Esophagus muscularis mucosa (tissue), 4 donors: ENCODE data around the gene TTLL12. TPM values are rescaled to one million over a fixed set of nuclear protein-coding genes. Genes with fewer than 3 reads are reported as not detected.

Source experiments
- DNase-seq: peaks from one replicate; pipeline ENCODE4 v3.0.0-alpha.2; 2017; ENCODE audit errors: extremely low spot score
- H3K27ac ChIP-seq, 4 donors: fragments of 200-600 bp; sonication (generic); replicated peaks in 1 of 4; 1 replicate in 3 of 4; 2 replicates in 1 of 4; pipeline ENCODE4 v1.5.1; 2016 to 2019; ENCODE audit warnings: mild to moderate bottlenecking in 1 of 4
- H3K27me3 ChIP-seq, 4 donors: fragments of 200-600 bp; sonication (generic); one replicate each; pipeline versions ENCODE4 v1.5.1 to v1.6.0; 2016 to 2019
- H3K36me3 ChIP-seq, 4 donors: fragments of 200-600 bp; sonication (generic); one replicate each; pipeline ENCODE4 v1.5.1; 2016 to 2019
- H3K4me1 ChIP-seq, 4 donors: fragments of 200-600 bp; sonication (generic); one replicate each; pipeline ENCODE4 v1.5.1; 2016 to 2019
- H3K4me3 ChIP-seq, 4 donors: fragments of 200-600 bp; sonication (generic); 1 replicate in 2 of 4; 2 replicates in 2 of 4; pipeline ENCODE4 v1.5.1; 2016 to 2019; ENCODE audit warnings: mild to moderate bottlenecking in 4 of 4, moderate library complexity in 1 of 4
- H3K9me3 ChIP-seq, 4 donors: fragments of 200-600 bp; sonication (generic); 1 replicate in 3 of 4; 2 replicates in 1 of 4; pipeline ENCODE4 v1.5.1; 2016 to 2019
- CTCF ChIP-seq, 3 experiments: fragments of 200-600 bp in 2 of 3; fragments of 450-650 bp in 1 of 3; sonication (generic) in 2 of 3; IDR thresholded peaks; one replicate each; pipeline ENCODE4 v1.5.1; 2017 to 2019; ENCODE audit warnings: antibody characterized with exemption in 3 of 3, mild to moderate bottlenecking in 2 of 3, moderate library complexity in 1 of 3
- EP300 ChIP-seq: sonication (generic); formaldehyde crosslinking; IDR thresholded peaks from one replicate; pipeline ENCODE4 v1.6.1; 2017; ENCODE audit warnings: antibody characterized with exemption
- POLR2A ChIP-seq: fragments of 450-650 bp; IDR thresholded peaks from one replicate; pipeline ENCODE4 v1.6.1; 2017; ENCODE audit warnings: antibody characterized with exemption, moderate library complexity, mild to moderate bottlenecking, low read depth
- POLR2AphosphoS5 ChIP-seq, 2 donors: sonication (generic); formaldehyde crosslinking; IDR thresholded peaks; one replicate each; pipeline ENCODE4 v1.6.1; 2017; ENCODE audit warnings: antibody characterized with exemption in 2 of 2
- WGBS: methylation state at CpG from one replicate; pipeline ENCODE4 v1.1.5; 2018; 5-methylcytosine and 5-hydroxymethylcytosine counted together
- intact Hi-C: fragments of 100-400 bp; cut with DNase I; formaldehyde crosslinking; loops from one replicate; pipeline ENCODE4 v1.15.1; 2023
- total RNA-seq, 4 donors: library from RNA; depleted of rRNA; stranded (reverse); fragments of >200 nt; gene quantifications; one replicate each; pipeline versions ENCODE4 v1.1.0 to v1.2.1, GENCODE V29; 2016

The TTLL12 gene
- total RNA-seq, 4 donors from 2014 or later, result 19.9 to 32.8 (median 28.0) TPM

DNA sequence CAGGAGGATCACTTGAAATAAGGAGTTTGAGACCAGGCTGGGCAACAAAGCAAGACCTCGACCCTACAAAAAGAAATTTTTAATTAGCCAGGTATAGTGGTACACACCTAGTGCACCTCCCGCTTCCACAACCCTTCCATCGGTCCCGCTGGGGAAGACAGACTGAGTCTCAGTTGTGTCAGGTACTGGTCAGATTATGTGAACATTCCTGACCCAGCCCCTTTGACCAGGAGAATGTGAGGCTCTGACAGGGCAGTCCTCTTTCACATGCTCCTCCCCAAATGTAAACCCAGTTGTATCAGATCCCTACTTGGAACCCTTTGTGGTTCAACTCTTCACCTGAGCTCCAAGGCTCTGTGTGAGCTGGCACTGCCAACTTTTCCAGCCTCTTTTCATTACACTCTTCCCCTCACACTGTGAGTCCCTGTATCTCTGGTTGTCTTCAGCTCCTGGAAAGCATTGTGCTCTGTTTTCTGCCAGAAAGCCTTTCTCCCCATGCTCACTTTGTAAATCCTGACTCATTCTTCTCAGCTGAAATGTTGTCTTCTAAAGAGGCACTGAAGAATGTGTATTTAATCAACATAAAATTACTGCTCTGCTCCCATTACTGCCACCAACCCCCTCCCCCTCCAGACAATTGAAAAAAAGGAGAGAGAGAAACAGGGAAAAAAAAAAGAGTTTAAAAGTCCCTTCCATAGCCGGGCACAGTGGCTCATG is 2.1 kb upstream of the TTLL12 start:
- intact Hi-C loops, result no loop called here
- TF ChIP-seq POLR2A (no peak), EP300 (no peak), CTCF (IDR thresholded peaks at IDR 0.05) (no peak), POLR2AphosphoS5 (IDR thresholded peaks at IDR 0.05) (no peak)
- WGBS, result 90% methylated on average over 5 of the region's 5 CpGs
- H3K9me3 ChIP-seq, result no peaks in the 10 kb centered on the region
- H3K27ac ChIP-seq, result no peak overlapping the region
- DNase-seq, result no peak
- H3K36me3 ChIP-seq, result no peaks in the 10 kb centered on the region
- no peaks in the 10 kb centered on the region for H3K27me3 ChIP-seq
- H3K4me3 ChIP-seq, result no peak overlapping the region
- H3K4me1 ChIP-seq, result peaks cover 16 to 35% (median 25%) of the 10 kb centered on the region in 4 donors

- 33% methylated on average over 11 of the region's 86 CpGs for WGBS
- intact Hi-C loops, result no loop called here
- no peak for TF ChIP-seq EP300
- TF ChIP-seq CTCF (IDR thresholded peaks at IDR 0.05), result peak; percentile 77 to 85 (median 78)
- TF ChIP-seq POLR2AphosphoS5 (IDR thresholded peaks at IDR 0.05), result peak; percentile 86 to 91
- no peak for TF ChIP-seq POLR2A
- no peaks in the 10 kb centered on the region for H3K9me3 ChIP-seq
- H3K4me1 ChIP-seq, result peaks cover 16 to 37% (median 25%) of the 10 kb centered on the region in 4 donors
- peak; percentile 97 for DNase-seq
- H3K36me3 ChIP-seq, result peaks cover 0 to 5% (median 2%) of the 10 kb centered on the region in 4 donors
- H3K27me3 ChIP-seq, result no peaks in the 10 kb centered on the region
- H3K4me3 ChIP-seq, result peak overlapping the region; percentile 81 to 90 (median 83)
- peak overlapping the region; percentile 81 to 93 (median 85) for H3K27ac ChIP-seq
Observed at GRCh38 chr22:43187171-43188099, 501 bp upstream of the TTLL12 start.

DNA sequence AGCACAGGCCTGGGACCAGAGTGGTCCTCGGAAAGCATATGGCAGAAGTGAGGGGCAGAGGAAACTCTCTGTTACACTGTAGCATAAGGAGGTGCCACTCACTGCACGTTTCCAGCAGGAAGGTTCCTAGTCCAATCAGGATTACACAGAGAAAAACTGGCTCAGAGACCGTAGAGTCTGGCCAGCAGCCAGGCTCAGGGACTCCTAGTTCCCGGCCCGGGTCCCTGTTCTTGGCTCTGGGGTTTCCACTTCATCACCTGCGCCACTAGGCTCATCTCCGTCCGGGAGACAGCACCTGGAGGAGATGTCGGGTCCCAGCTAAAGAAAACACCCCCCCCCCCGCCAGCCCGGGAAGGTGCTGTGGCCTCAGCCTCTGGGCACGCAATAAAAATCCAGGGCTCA is 1.1 kb downstream of the TTLL12 start:
- H3K27ac ChIP-seq, result peak overlapping the region; percentile 85 to 94 (median 87)
- intact Hi-C loops, result no loop called here
- DNase-seq, result no peak

GRCh38 chr22:43183496-43184277 is 3.2 kb downstream of the TTLL12 start:
- intact Hi-C loops, result no loop called here
- WGBS, result 89% methylated on average over 10 of the region's 12 CpGs
- Histone ChIP-seq H3K27me3 (no peaks in the 10 kb centered on the region), H3K9me3 (no peaks in the 10 kb centered on the region), H3K36me3 (peaks cover 10 to 42% (median 31%) of the 10 kb centered on the region in 4 donors), H3K27ac (no peak overlapping the region), H3K4me3 (no peak overlapping the region), H3K4me1 (peaks cover 16 to 37% (median 25%) of the 10 kb centered on the region in 4 donors)
- no peak for DNase-seq
- no peak for TF ChIP-seq CTCF (IDR thresholded peaks at IDR 0.05)
- TF ChIP-seq POLR2A, result no peak
- no peak for TF ChIP-seq EP300
- no peak for TF ChIP-seq POLR2AphosphoS5 (IDR thresholded peaks at IDR 0.05)

More for the DNA sequence above, 1.1 kb downstream of the TTLL12 start:
- H3K27me3 ChIP-seq, result no peaks in the 10 kb centered on the region
- H3K4me3 ChIP-seq, result peak overlapping the region; percentile 81 to 90 (median 83)
- WGBS, result 19% methylated on average over 12 of the region's 12 CpGs
- no peak for TF ChIP-seq POLR2A
- peaks cover 0 to 20% (median 10%) of the 10 kb centered on the region in 4 donors for H3K36me3 ChIP-seq
- H3K9me3 ChIP-seq, result no peaks in the 10 kb centered on the region
- H3K4me1 ChIP-seq, result peaks cover 16 to 37% (median 25%) of the 10 kb centered on the region in 4 donors
